Naive thymus-derived CD4-positive, alpha-beta T cell (primary cell): ENCODE data around the gene LZTS2. TPM values are rescaled to one million over a fixed set of nuclear protein-coding genes. Genes with fewer than 3 reads are reported as not detected.
A peak's percentile ranks its signal among the peaks of the same experiment; 100 is the strongest.

Experiments used
- ATAC-seq: fragments of 150-1000 bp; cut with Tn5 transposase; 2 replicates; pipeline ENCODE4 v1.10.0; 2021; ENCODE audit warnings: mild to moderate bottlenecking, moderate library complexity
- CTCF ChIA-PET: fragments of 350-600 bp; sonication (Branson Sonifier 250); formaldehyde crosslinking; loops from one replicate; lab custom pipeline; 2021; ENCODE audit warnings: antibody characterized with exemption; lab: Charles Lee
- POLR2A ChIA-PET: fragments of 350-600 bp; sonication (Branson Sonifier 250); formaldehyde crosslinking; loops from one replicate; lab custom pipeline; 2021; ENCODE audit warnings: antibody characterized with exemption, inconsistent platforms; lab: Charles Lee
- DNase-seq, 9 donors: peaks; one replicate each; pipeline versions ENCODE4 v3.0.0 to v3.0.0-alpha.2; 2020 to 2022; ENCODE audit warnings: mixed read lengths in 1 of 9
- H3K27ac ChIP-seq: one replicate; pipeline ENCODE4 v1.7.0; 2013; ENCODE audit warnings: mild to moderate bottlenecking, low read depth, low read length, moderate library complexity
- H3K27me3 ChIP-seq, 2 donors: one replicate each; pipeline ENCODE4 v1.7.0; 2013; ENCODE audit warnings: low read length in 2 of 2, mild to moderate bottlenecking in 2 of 2, moderate library complexity in 2 of 2; ENCODE audit not compliant: control insufficient read depth in 2 of 2, insufficient read depth in 2 of 2
- H3K36me3 ChIP-seq, 3 experiments: 1 replicate in 2 of 3; 2 replicates in 1 of 3; pipeline ENCODE4 v1.7.0; 2013; ENCODE audit warnings: low read length in 3 of 3, mild to moderate bottlenecking in 3 of 3, moderate library complexity in 1 of 3; ENCODE audit not compliant: insufficient read depth in 3 of 3, control insufficient read depth in 2 of 3
- H3K4me1 ChIP-seq, 2 donors: one replicate each; pipeline ENCODE4 v1.7.0; 2013; ENCODE audit warnings: low read length in 2 of 2, mild to moderate bottlenecking in 2 of 2, moderate library complexity in 1 of 2; ENCODE audit not compliant: control insufficient read depth in 2 of 2, insufficient read depth in 2 of 2
- H3K4me3 ChIP-seq: 2 replicates; pipeline ENCODE4 v1.7.0; 2013; ENCODE audit warnings: mild to moderate bottlenecking, low read length
- H3K9me3 ChIP-seq, 3 experiments: 1 replicate in 2 of 3; 2 replicates in 1 of 3; pipeline ENCODE4 v1.7.0; 2013; ENCODE audit warnings: low read length in 3 of 3; ENCODE audit not compliant: control insufficient read depth in 2 of 3
- H3K27ac Mint-ChIP-seq, 9 donors: one replicate each; pipeline ENCODE4 v1.8.0; 2020 to 2022; ENCODE audit warnings: mixed read lengths in 9 of 9, mild to moderate bottlenecking in 8 of 9, moderate library complexity in 5 of 9, inconsistent platforms in 2 of 9
- H3K27me3 Mint-ChIP-seq, 5 donors: one replicate each; pipeline ENCODE4 v1.8.0; 2021 to 2022; ENCODE audit warnings: mixed read lengths in 5 of 5, mild to moderate bottlenecking in 1 of 5
- H3K36me3 Mint-ChIP-seq, 5 donors: one replicate each; pipeline ENCODE4 v1.8.0; 2020 to 2022; ENCODE audit warnings: mixed read lengths in 5 of 5, mild to moderate bottlenecking in 3 of 5, inconsistent platforms in 1 of 5
- H3K4me1 Mint-ChIP-seq, 7 donors: one replicate each; pipeline ENCODE4 v1.8.0; 2020 to 2022; ENCODE audit warnings: mixed read lengths in 7 of 7, mild to moderate bottlenecking in 3 of 7, inconsistent platforms in 1 of 7
- H3K4me3 Mint-ChIP-seq, 10 donors: one replicate each; pipeline ENCODE4 v1.8.0; 2020 to 2022; ENCODE audit warnings: mild to moderate bottlenecking in 10 of 10, mixed read lengths in 10 of 10, moderate library complexity in 6 of 10, inconsistent platforms in 2 of 10
- H3K9me3 Mint-ChIP-seq, 11 donors: one replicate each; pipeline ENCODE4 v1.8.0; 2020 to 2022; ENCODE audit warnings: mixed read lengths in 11 of 11, mild to moderate bottlenecking in 4 of 11, inconsistent platforms in 1 of 11, moderate library complexity in 1 of 11
- intact Hi-C, 2 donors: fragments of 100-400 bp; cut with micrococcal nuclease; formaldehyde crosslinking; loops; one replicate each; pipeline ENCODE4 v1.15.1; 2023
- polyA plus RNA-seq, 2 donors: library from polyadenylated mRNA; unstranded; fragments of 300-500 nt; fragmentation: Illumina TruSeq; gene quantifications; one replicate each; pipeline ENCODE4 v1.2.3, GENCODE V29; 2021
- total RNA-seq, 6 experiments: library from RNA in 5 of 6; stranded (reverse) in 5 of 6; gene quantifications; 1 replicate in 5 of 6; 2 replicates in 1 of 6; pipeline ENCODE4 v1.2.3 and lab custom pipeline; 2021 to 2026

Gene LZTS2
- total and polyA plus RNA-seq, 7 experiments from 2014 or later: 10.8 to 44.7 (median 25.5) TPM

GRCh38 chr10:101041252-101041761 is 41.7 kb downstream of the LZTS2 start:
- Mint-ChIP-seq H3K9me3 (no peaks in the 10 kb centered on the region), H3K27me3 (peaks cover 3 to 29% (median 6%) of the 10 kb centered on the region in 5 donors), H3K27ac (peak overlapping the region in 2 of 9 donors; percentile 29 to 56), H3K4me3 (peak overlapping the region in 2 of 10 donors; percentile 16 to 96), H3K4me1 (peaks cover 20 to 27% (median 24%) of the 10 kb centered on the region in 7 donors), H3K36me3 (peaks cover 6 to 16% (median 8%) of the 10 kb centered on the region in 5 donors)
- peak in 8 of 9 donors; percentile 63 to 80 (median 76) for DNase-seq
- intact Hi-C loops: loop anchor here (1.0 to 5.0 kb wide), 7 partner anchors 9 to 101 kb away; no protein-coding TSS in a partner anchor
- Histone ChIP-seq H3K27me3 (no peaks in the 10 kb centered on the region), H3K27ac (no peak overlapping the region), H3K4me1 (peaks cover 5 to 14% of the 10 kb centered on the region in 2 donors), H3K9me3 (no peaks in the 10 kb centered on the region), H3K36me3 (peaks cover 0 to 32% (median 19%) of the 10 kb centered on the region in 3 experiments), H3K4me3 (no peak overlapping the region)
- ChIA-PET CTCF (interaction anchor here (0.6 to 6.9 kb wide), 12 partner anchors 10 to 519 kb away, joined by 3 to 100 read pairs (median 4); partner anchors contain the start of genes KAZALD1, PDZD7 and SFXN3), POLR2A (interaction anchor here (0.6 to 3.9 kb wide), 5 partner anchors 10 to 103 kb away, joined by 3 to 40 read pairs (median 4); partner anchors contain the start of genes KAZALD1, PDZD7 and SFXN3)
- ATAC-seq: peak; percentile 92

DNA sequence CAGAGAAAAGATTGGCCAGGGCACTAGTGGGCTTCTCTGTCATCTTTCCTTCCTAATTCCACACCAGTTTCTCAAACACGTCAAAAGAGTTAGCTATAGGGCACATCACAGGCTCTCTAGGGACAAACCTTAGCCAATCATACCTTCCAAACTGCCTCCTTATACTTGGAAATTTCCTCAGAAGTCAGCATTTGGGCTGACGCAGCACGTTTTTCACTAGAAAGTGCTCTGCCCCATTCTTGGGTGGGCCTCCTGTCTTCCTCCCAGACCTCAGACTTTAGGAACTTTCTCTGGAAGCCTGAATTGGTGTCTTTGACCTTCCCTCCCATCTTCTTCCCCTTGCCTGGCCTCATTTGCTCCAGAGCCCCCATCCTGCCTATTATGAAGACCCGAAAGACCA is 42.5 kb downstream of the LZTS2 start:
- DNase-seq (no peak), ATAC-seq (no peak)
- Mint-ChIP-seq H3K27me3 (peaks cover 9 to 37% (median 14%) of the 10 kb centered on the region in 5 donors), H3K27ac (peak overlapping the region in 4 of 9 donors; percentile 11 to 96 (median 86)), H3K4me3 (peak overlapping the region; percentile 86 to 99 (median 94)), H3K9me3 (no peaks in the 10 kb centered on the region), H3K4me1 (peaks cover 20 to 27% (median 24%) of the 10 kb centered on the region in 7 donors), H3K36me3 (peaks cover 6 to 15% (median 7%) of the 10 kb centered on the region in 5 donors)
- CTCF ChIA-PET: interaction anchor here (1.6 to 6.9 kb wide), 6 partner anchors 10 to 99 kb away, joined by 4 to 100 read pairs (median 26); partner anchors contain the start of genes KAZALD1, PDZD7 and SFXN3
- intact Hi-C loops: loop anchor here (1.0 to 5.0 kb wide), 2 partner anchors 8 to 100 kb away; no protein-coding TSS in a partner anchor
- Histone ChIP-seq H3K9me3 (no peaks in the 10 kb centered on the region), H3K36me3 (peaks cover 0 to 24% (median 11%) of the 10 kb centered on the region in 3 experiments), H3K27ac (peak overlapping the region; percentile 67), H3K27me3 (no peaks in the 10 kb centered on the region), H3K4me3 (peak overlapping the region; percentile 82), H3K4me1 (peaks cover 5 to 14% of the 10 kb centered on the region in 2 donors)
- POLR2A ChIA-PET: interaction anchor here (0.8 to 3.9 kb wide), 4 partner anchors 11 to 45 kb away, joined by 3 to 40 read pairs (median 12); partner anchors contain the start of genes KAZALD1, PDZD7 and SFXN3

GRCh38 chr10:101042667-101043362 is 43.2 kb downstream of the LZTS2 start:
- CTCF ChIA-PET: interaction anchor here (0.6 to 6.9 kb wide), 10 partner anchors 9 to 951 kb away, joined by 3 to 100 read pairs (median 11); partner anchors contain the start of genes KAZALD1, PDZD7 and SFXN3
- POLR2A ChIA-PET: interaction anchor here (0.5 to 3.9 kb wide), 10 partner anchors 8 to 322 kb away, joined by 3 to 40 read pairs (median 6); partner anchors contain the start of genes KAZALD1, PDZD7 and SFXN3
- ATAC-seq (peak; percentile 87), DNase-seq (peak; percentile 49 to 86 (median 57))
- H3K27me3 Mint-ChIP-seq: peaks cover 10 to 44% (median 21%) of the 10 kb centered on the region in 5 donors
- peaks cover 3 to 8% (median 4%) of the 10 kb centered on the region in 5 donors for H3K36me3 Mint-ChIP-seq
- intact Hi-C loops: loop anchor here (1.0 to 5.0 kb wide), 2 partner anchors 7 to 99 kb away; no protein-coding TSS in a partner anchor
- Histone ChIP-seq H3K27me3 (no peaks in the 10 kb centered on the region), H3K9me3 (no peaks in the 10 kb centered on the region), H3K4me1 (peaks cover 5 to 14% of the 10 kb centered on the region in 2 donors), H3K4me3 (peak overlapping the region; percentile 82), H3K27ac (peak overlapping the region; percentile 67), H3K36me3 (peaks cover 0 to 17% (median 4%) of the 10 kb centered on the region in 3 experiments)
- H3K4me3 Mint-ChIP-seq: peak overlapping the region; percentile 86 to 99 (median 94)
- H3K27ac Mint-ChIP-seq: peak overlapping the region; percentile 81 to 96 (median 88)
- H3K4me1 Mint-ChIP-seq: peaks cover 20 to 27% (median 24%) of the 10 kb centered on the region in 7 donors
- H3K9me3 Mint-ChIP-seq: no peaks in the 10 kb centered on the region

GRCh38 chr10:101043363-101043707 is 43.7 kb downstream of the LZTS2 start:
- peak overlapping the region; percentile 82 for H3K4me3 ChIP-seq
- H3K27me3 Mint-ChIP-seq: peaks cover 12 to 49% (median 24%) of the 10 kb centered on the region in 5 donors
- no peak for ATAC-seq
- intact Hi-C loops: loop anchor here in 1 of 2 donors (5.0 kb wide), 1 partner anchor 99 kb away; no protein-coding TSS in a partner anchor
- H3K36me3 Mint-ChIP-seq: peaks cover 0 to 4% (median 0%) of the 10 kb centered on the region in 5 donors
- H3K27ac ChIP-seq: peak overlapping the region; percentile 67
- no peaks in the 10 kb centered on the region for H3K27me3 ChIP-seq
- DNase-seq: no peak
- H3K4me1 Mint-ChIP-seq: peaks cover 21 to 30% (median 26%) of the 10 kb centered on the region in 7 donors
- peak overlapping the region; percentile 29 to 96 (median 84) for H3K27ac Mint-ChIP-seq
- no peaks in the 10 kb centered on the region for H3K9me3 ChIP-seq
- no peaks in the 10 kb centered on the region for H3K9me3 Mint-ChIP-seq
- POLR2A ChIA-PET: interaction anchor here (0.5 to 3.9 kb wide), 11 partner anchors 8 to 321 kb away, joined by 3 to 40 read pairs (median 4); partner anchors contain the start of genes KAZALD1, PDZD7 and SFXN3
- H3K36me3 ChIP-seq: peaks cover 0 to 12% (median 0%) of the 10 kb centered on the region in 3 experiments
- CTCF ChIA-PET: interaction anchor here (0.6 to 6.9 kb wide), 10 partner anchors 8 to 951 kb away, joined by 3 to 100 read pairs (median 11); partner anchors contain the start of genes KAZALD1, PDZD7 and SFXN3
- peak overlapping the region; percentile 86 to 99 (median 94) for H3K4me3 Mint-ChIP-seq
- peaks cover 5 to 14% of the 10 kb centered on the region in 2 donors for H3K4me1 ChIP-seq

DNA sequence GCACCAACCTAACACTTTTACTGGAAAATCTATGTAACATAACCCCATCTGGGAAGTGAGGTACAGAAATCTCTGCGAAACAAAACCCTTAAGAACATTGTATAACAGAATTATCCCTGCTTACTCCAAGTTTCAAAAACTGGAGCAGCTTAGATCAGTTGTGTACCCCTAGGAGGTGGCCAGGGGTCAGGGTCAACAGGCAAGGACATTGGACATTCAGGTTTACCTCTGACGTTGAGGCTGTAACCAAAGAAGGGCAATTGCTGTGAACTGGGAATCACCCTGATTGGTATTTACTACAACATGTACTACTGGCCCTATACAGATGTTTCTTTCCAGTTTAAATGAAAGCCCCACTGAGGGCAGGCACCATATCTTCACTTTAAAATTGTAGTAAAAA is 44.5 kb downstream of the LZTS2 start:
- POLR2A ChIA-PET: interaction anchor here (0.9 to 3.9 kb wide), 8 partner anchors 8 to 79 kb away, joined by 3 to 40 read pairs (median 6); partner anchors contain the start of genes PDZD7 and SFXN3
- intact Hi-C loops: loop anchor here in 1 of 2 donors (5.0 kb wide), 1 partner anchor 98 kb away; no protein-coding TSS in a partner anchor
- peaks cover 0 to under 1% of the 10 kb centered on the region in 2 donors for H3K27me3 ChIP-seq
- Mint-ChIP-seq H3K4me1 (peaks cover 25 to 35% (median 32%) of the 10 kb centered on the region in 7 donors), H3K36me3 (no peaks in the 10 kb centered on the region), H3K9me3 (no peaks in the 10 kb centered on the region), H3K27ac (no peak overlapping the region), H3K4me3 (peak overlapping the region in 2 of 10 donors; percentile 95 to 99), H3K27me3 (peaks cover 20 to 57% (median 32%) of the 10 kb centered on the region in 5 donors)
- peaks cover 5 to 14% of the 10 kb centered on the region in 2 donors for H3K4me1 ChIP-seq
- no peak overlapping the region for H3K27ac ChIP-seq
- ATAC-seq (no peak), DNase-seq (no peak)
- no peak overlapping the region for H3K4me3 ChIP-seq
- H3K36me3 ChIP-seq: peaks cover 0 to 5% (median 0%) of the 10 kb centered on the region in 3 experiments
- CTCF ChIA-PET: interaction anchor here (1.0 to 6.9 kb wide), 7 partner anchors 8 to 97 kb away, joined by 3 to 100 read pairs (median 21); partner anchors contain the start of genes KAZALD1, PDZD7 and SFXN3
- H3K9me3 ChIP-seq: no peaks in the 10 kb centered on the region
